Measurements from ENCODE around the gene CADPS.

DNA sequence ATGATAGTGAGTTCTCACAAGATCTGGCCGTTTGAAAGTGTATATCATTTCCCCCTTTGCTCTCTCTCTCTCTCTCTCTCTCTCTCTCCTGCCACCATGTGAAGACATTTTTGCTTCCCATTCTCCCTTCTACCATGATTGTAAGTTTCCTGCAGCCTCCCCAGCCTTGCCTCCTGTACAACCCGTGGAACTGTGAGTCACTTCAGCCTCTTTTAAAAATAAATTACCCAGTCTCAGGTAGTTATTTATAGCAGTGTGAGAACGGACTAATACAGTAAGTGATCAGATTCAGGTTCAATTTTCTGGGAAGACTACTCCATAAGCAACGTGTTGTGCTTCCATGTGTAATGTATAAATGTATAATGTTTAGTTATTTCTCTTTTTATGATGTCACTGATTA, 29.2 kb downstream of the CADPS start:
- TF ChIP-seq, protein P1, sequence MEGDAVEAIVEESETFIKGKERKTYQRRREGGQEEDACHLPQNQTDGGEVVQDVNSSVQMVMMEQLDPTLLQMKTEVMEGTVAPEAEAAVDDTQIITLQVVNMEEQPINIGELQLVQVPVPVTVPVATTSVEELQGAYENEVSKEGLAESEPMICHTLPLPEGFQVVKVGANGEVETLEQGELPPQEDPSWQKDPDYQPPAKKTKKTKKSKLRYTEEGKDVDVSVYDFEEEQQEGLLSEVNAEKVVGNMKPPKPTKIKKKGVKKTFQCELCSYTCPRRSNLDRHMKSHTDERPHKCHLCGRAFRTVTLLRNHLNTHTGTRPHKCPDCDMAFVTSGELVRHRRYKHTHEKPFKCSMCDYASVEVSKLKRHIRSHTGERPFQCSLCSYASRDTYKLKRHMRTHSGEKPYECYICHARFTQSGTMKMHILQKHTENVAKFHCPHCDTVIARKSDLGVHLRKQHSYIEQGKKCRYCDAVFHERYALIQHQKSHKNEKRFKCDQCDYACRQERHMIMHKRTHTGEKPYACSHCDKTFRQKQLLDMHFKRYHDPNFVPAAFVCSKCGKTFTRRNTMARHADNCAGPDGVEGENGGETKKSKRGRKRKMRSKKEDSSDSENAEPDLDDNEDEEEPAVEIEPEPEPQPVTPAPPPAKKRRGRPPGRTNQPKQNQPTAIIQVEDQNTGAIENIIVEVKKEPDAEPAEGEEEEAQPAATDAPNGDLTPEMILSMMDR (IDR thresholded peaks at IDR 0.05): no peak
- TF ChIP-seq TAF1 (IDR thresholded peaks at IDR 0.05; ENCODE audit: borderline replicate concordance, low read depth, low read length) (no peak), NFIC (IDR thresholded peaks at IDR 0.05; ENCODE audit: borderline replicate concordance) (no peak), RAD21 (IDR thresholded peaks at IDR 0.05; ENCODE audit: low read length) (no peak)

Data from SK-N-SH (cell line).